ENCODE measurements around the gene RGP1. TPM values are rescaled to one million over a fixed set of nuclear protein-coding genes. Genes with fewer than 3 reads are reported as not detected.

The RGP1 gene
- total RNA-seq, 1 experiment from 2014 or later = 27.1 TPM

- DNase-seq = peak; percentile 72 to 77
- no peaks in the 10 kb centered on the region for H3K27me3 ChIP-seq (replicated peaks; ENCODE audit: control insufficient read depth, insufficient read depth, low read length)
- H3K4me3 ChIP-seq (ENCODE audit: low read depth, low read length) = peak overlapping the region; percentile 59
- ChIA-PET POLR2A (interaction anchor here (0.6 to 2.0 kb wide), 3 partner anchors 10 to 250 kb away, joined by 3 to 5 read pairs (median 5); no protein-coding TSS in a partner anchor), CTCF (interaction anchor here (0.6 to 1.5 kb wide), 9 partner anchors 11 to 840 kb away, joined by 3 to 10 read pairs (median 4); partner anchors contain the start of genes CREB3, HINT2 and TLN1)
- no TSS peak for BruUV-seq (replicated peaks)
- TF ChIP-seq, protein P1, sequence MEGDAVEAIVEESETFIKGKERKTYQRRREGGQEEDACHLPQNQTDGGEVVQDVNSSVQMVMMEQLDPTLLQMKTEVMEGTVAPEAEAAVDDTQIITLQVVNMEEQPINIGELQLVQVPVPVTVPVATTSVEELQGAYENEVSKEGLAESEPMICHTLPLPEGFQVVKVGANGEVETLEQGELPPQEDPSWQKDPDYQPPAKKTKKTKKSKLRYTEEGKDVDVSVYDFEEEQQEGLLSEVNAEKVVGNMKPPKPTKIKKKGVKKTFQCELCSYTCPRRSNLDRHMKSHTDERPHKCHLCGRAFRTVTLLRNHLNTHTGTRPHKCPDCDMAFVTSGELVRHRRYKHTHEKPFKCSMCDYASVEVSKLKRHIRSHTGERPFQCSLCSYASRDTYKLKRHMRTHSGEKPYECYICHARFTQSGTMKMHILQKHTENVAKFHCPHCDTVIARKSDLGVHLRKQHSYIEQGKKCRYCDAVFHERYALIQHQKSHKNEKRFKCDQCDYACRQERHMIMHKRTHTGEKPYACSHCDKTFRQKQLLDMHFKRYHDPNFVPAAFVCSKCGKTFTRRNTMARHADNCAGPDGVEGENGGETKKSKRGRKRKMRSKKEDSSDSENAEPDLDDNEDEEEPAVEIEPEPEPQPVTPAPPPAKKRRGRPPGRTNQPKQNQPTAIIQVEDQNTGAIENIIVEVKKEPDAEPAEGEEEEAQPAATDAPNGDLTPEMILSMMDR (IDR thresholded peaks at IDR 0.05; ENCODE audit: insufficient read depth in 1 of 2, low read depth in 1 of 2, low read length in 1 of 2, severe bottlenecking in 1 of 2, unreplicated experiment in 1 of 2) = peak; percentile 56 to 76
- Mint-ChIP-seq H3K27ac (ENCODE audit: unreplicated experiment) (peak overlapping the region; percentile 81), H3K27me3 (ENCODE audit: insufficient read depth, unreplicated experiment) (no peaks in the 10 kb centered on the region), H3K4me3 (ENCODE audit: unreplicated experiment) (peak overlapping the region; percentile 80), H3K36me3 (ENCODE audit: insufficient read depth, unreplicated experiment) (peaks cover 24% of the 10 kb centered on the region), H3K9me3 (ENCODE audit: unreplicated experiment) (no peaks in the 10 kb centered on the region), H3K4me1 (ENCODE audit: low read depth, unreplicated experiment) (peaks cover 14% of the 10 kb centered on the region)
- peaks cover 5% of the 10 kb centered on the region; the same call in 1 of the 2 replicates for H3K4me1 ChIP-seq
- intact Hi-C loops (cut with micrococcal nuclease; ENCODE audit: unreplicated experiment) = loop anchor here (1.0 kb wide), 1 partner anchor 20 kb away; no protein-coding TSS in a partner anchor
- H3K9me3 ChIP-seq = no peaks in the 10 kb centered on the region
- H3K36me3 ChIP-seq (ENCODE audit: control insufficient read depth, insufficient read depth, low read length) = no peaks in the 10 kb centered on the region
Measured at GRCh38 chr9:35756275-35757225, 7.5 kb downstream of the RGP1 start.

DNA sequence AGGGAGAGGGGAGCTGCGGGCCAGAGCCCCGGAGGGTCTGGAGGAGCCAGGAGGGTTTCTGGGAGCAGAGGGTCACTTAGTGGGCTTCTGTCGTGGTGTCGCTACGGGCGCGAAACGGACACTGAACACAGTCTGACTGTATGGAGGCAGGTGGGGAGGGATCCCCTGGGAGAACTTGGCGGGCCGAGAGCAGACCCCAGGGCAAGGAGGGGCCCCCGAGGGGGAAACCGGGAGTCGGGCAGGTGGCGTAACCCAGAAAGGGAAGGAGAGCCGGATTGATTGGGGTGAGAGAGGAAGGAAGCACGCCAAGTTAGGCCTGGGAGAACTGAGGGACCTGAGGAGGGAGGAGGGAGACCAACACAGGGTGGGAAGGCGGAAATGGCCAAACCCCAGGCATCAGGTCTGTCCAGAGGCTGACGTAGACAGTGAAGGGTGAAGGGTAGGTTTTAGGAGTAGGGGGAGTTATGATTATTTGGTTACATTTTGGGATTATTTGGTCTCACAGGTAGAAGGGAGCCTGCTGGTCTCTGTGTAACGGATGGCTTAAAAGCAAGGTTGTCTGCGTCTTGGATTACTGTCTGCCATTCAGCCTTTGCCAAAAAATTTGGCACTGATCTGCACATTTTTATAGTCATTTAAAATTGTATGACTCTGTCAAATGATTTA lies 8.3 kb downstream of the RGP1 start:
- H3K4me1 Mint-ChIP-seq (ENCODE audit: low read depth, unreplicated experiment) = peaks cover 14% of the 10 kb centered on the region
- H3K4me3 Mint-ChIP-seq (ENCODE audit: unreplicated experiment) = peak overlapping the region; percentile 80
- no peaks in the 10 kb centered on the region for H3K9me3 Mint-ChIP-seq (ENCODE audit: unreplicated experiment)
- H3K27ac Mint-ChIP-seq (ENCODE audit: unreplicated experiment) = peak overlapping the region; percentile 81
- H3K36me3 Mint-ChIP-seq (ENCODE audit: insufficient read depth, unreplicated experiment) = peaks cover 21% of the 10 kb centered on the region
- peak; percentile 60 to 70 for DNase-seq
- Histone ChIP-seq H3K4me1 (peaks cover 5% of the 10 kb centered on the region; the same call in 1 of the 2 replicates), H3K4me3 (ENCODE audit: low read depth, low read length) (peak overlapping the region; percentile 59), H3K36me3 (ENCODE audit: control insufficient read depth, insufficient read depth, low read length) (no peaks in the 10 kb centered on the region), H3K27me3 (replicated peaks; ENCODE audit: control insufficient read depth, insufficient read depth, low read length) (no peaks in the 10 kb centered on the region), H3K9me3 (no peaks in the 10 kb centered on the region)
- intact Hi-C loops (cut with micrococcal nuclease; ENCODE audit: unreplicated experiment) = no loop called here
- POLR2A ChIA-PET = interaction anchor here (0.6 to 2.0 kb wide), 2 partner anchors 29 to 251 kb away, joined by 5 read pairs; no protein-coding TSS in a partner anchor
- BruUV-seq (replicated peaks) = no TSS peak
- CTCF ChIA-PET = interaction anchor here (0.6 to 1.5 kb wide), 5 partner anchors 11 to 841 kb away, joined by 3 to 10 read pairs (median 4); partner anchors contain the start of gene HINT2
- H3K27me3 Mint-ChIP-seq (ENCODE audit: insufficient read depth, unreplicated experiment) = no peaks in the 10 kb centered on the region
- TF ChIP-seq, protein P1 (IDR thresholded peaks at IDR 0.05; ENCODE audit: insufficient read depth in 1 of 2, low read depth in 1 of 2, low read length in 1 of 2, severe bottlenecking in 1 of 2, unreplicated experiment in 1 of 2) = no peak

- no peak for DNase-seq
- POLR2A ChIA-PET = no interaction called here
- Histone ChIP-seq H3K4me1 (peaks cover 5% of the 10 kb centered on the region; the same call in 1 of the 2 replicates), H3K27me3 (replicated peaks; ENCODE audit: control insufficient read depth, insufficient read depth, low read length) (no peaks in the 10 kb centered on the region), H3K36me3 (ENCODE audit: control insufficient read depth, insufficient read depth, low read length) (no peaks in the 10 kb centered on the region), H3K4me3 (ENCODE audit: low read depth, low read length) (peak overlapping the region; percentile 59), H3K9me3 (no peaks in the 10 kb centered on the region)
- CTCF ChIA-PET = no interaction called here
- Mint-ChIP-seq H3K9me3 (ENCODE audit: unreplicated experiment) (no peaks in the 10 kb centered on the region), H3K4me1 (ENCODE audit: low read depth, unreplicated experiment) (peaks cover 14% of the 10 kb centered on the region), H3K36me3 (ENCODE audit: insufficient read depth, unreplicated experiment) (peaks cover 16% of the 10 kb centered on the region), H3K27me3 (ENCODE audit: insufficient read depth, unreplicated experiment) (no peaks in the 10 kb centered on the region), H3K27ac (ENCODE audit: unreplicated experiment) (peak overlapping the region; percentile 81), H3K4me3 (ENCODE audit: unreplicated experiment) (peak overlapping the region; percentile 80)
- TF ChIP-seq, protein P1 (IDR thresholded peaks at IDR 0.05; ENCODE audit: insufficient read depth in 1 of 2, low read depth in 1 of 2, low read length in 1 of 2, severe bottlenecking in 1 of 2, unreplicated experiment in 1 of 2) = no peak
- intact Hi-C loops (cut with micrococcal nuclease; ENCODE audit: unreplicated experiment) = no loop called here
- BruUV-seq (replicated peaks) = TSS peak; percentile 16
Measured at GRCh38 chr9:35757892-35758275, 8.8 kb downstream of the RGP1 start.

All from Caco-2 (cell line).